Ovary (tissue), 9 donors: ENCODE data around the gene WIPF1. TPM values are rescaled to one million over a fixed set of nuclear protein-coding genes. Genes with fewer than 3 reads are reported as not detected.

ENCODE experiments used
- DNase-seq, 5 donors: peaks; one replicate each; pipeline ENCODE4 v3.0.0-alpha.2; 2019 to 2020
- H3K27ac ChIP-seq, 2 donors: fragments of 200-600 bp; one replicate each; pipeline versions ENCODE4 v1.5.1 to v1.8.0; 2019 to 2022
- H3K27me3 ChIP-seq: fragments of 200-600 bp; one replicate; pipeline ENCODE4 v1.8.0; 2022
- H3K36me3 ChIP-seq: fragments of 200-600 bp; sonication (generic); one replicate; pipeline ENCODE4 v1.5.1; 2019
- H3K4me1 ChIP-seq: one replicate; pipeline ENCODE4 v1.8.1; 2013; ENCODE audit warnings: mild to moderate bottlenecking, moderate library complexity; ENCODE audit not compliant: insufficient read depth
- H3K4me3 ChIP-seq: fragments of 200-600 bp; sonication (generic); one replicate; pipeline ENCODE4 v1.5.1; 2017
- H3K9me3 ChIP-seq, 2 donors: fragments of 200-600 bp in 1 of 2; sonication (generic) in 1 of 2; one replicate each; pipeline versions ENCODE4 v1.5.1 to v1.8.1; 2013 to 2019; ENCODE audit warnings: mild to moderate bottlenecking in 1 of 2, moderate library complexity in 1 of 2
- CTCF ChIP-seq, 3 donors: fragments of 450-650 bp in 2 of 3; fragments of 200-600 bp in 1 of 3; IDR thresholded peaks; one replicate each; pipeline versions ENCODE4 v1.5.1 to v1.8.0; 2016 to 2022; ENCODE audit warnings: antibody characterized with exemption in 3 of 3, mild to moderate bottlenecking in 1 of 3
- EP300 ChIP-seq: sonication (generic); formaldehyde crosslinking; IDR thresholded peaks from one replicate; pipeline ENCODE4 v1.6.1; 2017; ENCODE audit warnings: antibody characterized with exemption
- POLR2A ChIP-seq: fragments of 450-650 bp; IDR thresholded peaks from one replicate; pipeline ENCODE4 v1.6.1; 2017; ENCODE audit warnings: antibody characterized with exemption, mild to moderate bottlenecking, moderate library complexity
- WGBS, 3 donors: extraction: QIAGEN DNeasy Blood & Tissue Kit in 1 of 3; methylation state at CpG; one replicate each; pipeline versions ENCODE4 v1.1.5 to v1.1.7; 2013 to 2017; 5-methylcytosine and 5-hydroxymethylcytosine counted together
- intact Hi-C, 4 donors: fragments of 100-400 bp; cut with DNase I; formaldehyde crosslinking; loops; one replicate each; pipeline versions ENCODE4 v1.11.0 to v1.15.1; 2022 to 2023
- polyA plus RNA-seq, 2 donors: library from polyadenylated mRNA; stranded (reverse); fragments of 200-250 nt in 1 of 2; fragments of 350-450 nt in 1 of 2; fragmentation: Illumina TruSeq in 1 of 2; extraction: RNeasy Lipid Tissue Mini Kit (QIAGEN cat#74804) in 1 of 2; gene quantifications; one replicate each; pipeline ENCODE4 v1.2.3, GENCODE V29; 2013 to 2014
- total RNA-seq, 7 donors: library from RNA; depleted of rRNA in 2 of 7; stranded (reverse); fragments of >200 nt in 2 of 7; fragmentation: NEBNext Ultra II Directional in 3 of 7; extraction: Animal tissue kit (Norgen Biotek cat#: 25700) in 3 of 7; gene quantifications; one replicate each; pipeline versions ENCODE4 v1.1.0 to v1.2.4, GENCODE V29; 2016 to 2023
- donor health status: DM: no; HTN: no; CAD: no; lungs with moderate emphysema.
- donor health status: DM: no; HTN: no; CAD: no.
- donor health status: Bipolar disorder and iron deficiency.
- donor health status: DM: yes; HTN: yes; CAD: no.
- donor health status: DM: no; HTN: no; CAD: no.
- donor health status: DM: yes; HTN: yes; CAD: no.

The WIPF1 gene
- total and polyA plus RNA-seq, 9 donors, result 9.7 to 42.6 (median 24.4) TPM

GRCh38 chr2:174608866-174609214 lies 11.2 kb upstream of the WIPF1 start:
- Histone ChIP-seq H3K27me3 (no peaks in the 10 kb centered on the region), H3K4me3 (no peak overlapping the region), H3K36me3 (no peaks in the 10 kb centered on the region), H3K9me3 (no peaks in the 10 kb centered on the region), H3K4me1 (no peaks in the 10 kb centered on the region), H3K27ac (no peak overlapping the region)
- intact Hi-C loops, result no loop called here
- no peak for DNase-seq
- TF ChIP-seq CTCF (IDR thresholded peaks at IDR 0.05), result no peak
- TF ChIP-seq EP300, result no peak
- TF ChIP-seq POLR2A, result no peak

- Histone ChIP-seq H3K9me3 (no peaks in the 10 kb centered on the region), H3K27ac (no peak overlapping the region), H3K4me3 (no peak overlapping the region), H3K4me1 (no peaks in the 10 kb centered on the region), H3K27me3 (no peaks in the 10 kb centered on the region), H3K36me3 (no peaks in the 10 kb centered on the region)
- 79 to 87% (median 82%) methylated on average over 5 of the region's 5 CpGs for WGBS, 3 donors
- intact Hi-C loops, result no loop called here
- TF ChIP-seq CTCF (IDR thresholded peaks at IDR 0.05), result no peak
- TF ChIP-seq EP300, result no peak
- no peak for DNase-seq
These were observed 10.6 kb upstream of the WIPF1 start for GRCh38 chr2:174607989-174608865.

GRCh38 chr2:174607584-174607983 lies 10.0 kb upstream of the WIPF1 start:
- intact Hi-C loops, result no loop called here
- H3K4me3 ChIP-seq, result no peak overlapping the region
- no peak overlapping the region for H3K27ac ChIP-seq
- H3K9me3 ChIP-seq, result no peaks in the 10 kb centered on the region
- H3K36me3 ChIP-seq, result no peaks in the 10 kb centered on the region
- no peak for DNase-seq
- no peak for TF ChIP-seq POLR2A
- TF ChIP-seq EP300, result no peak
- no peak for TF ChIP-seq CTCF (IDR thresholded peaks at IDR 0.05)
- H3K27me3 ChIP-seq, result no peaks in the 10 kb centered on the region
- 57 to 69% (median 61%) methylated on average over 3 of the region's 3 CpGs for WGBS, 3 donors
- H3K4me1 ChIP-seq, result no peaks in the 10 kb centered on the region

GRCh38 chr2:174606336-174606735 lies 8.7 kb upstream of the WIPF1 start:
- Histone ChIP-seq H3K36me3 (no peaks in the 10 kb centered on the region), H3K27ac (no peak overlapping the region), H3K9me3 (no peaks in the 10 kb centered on the region), H3K27me3 (no peaks in the 10 kb centered on the region), H3K4me1 (no peaks in the 10 kb centered on the region), H3K4me3 (no peak overlapping the region)
- intact Hi-C loops, result no loop called here
- no peak for DNase-seq
- TF ChIP-seq POLR2A (no peak), CTCF (IDR thresholded peaks at IDR 0.05) (no peak), EP300 (no peak)
- 57 to 60% (median 58%) methylated on average over 3 of the region's 3 CpGs for WGBS, 3 donors
